ENCODE measurements around the gene CCDC187.
A peak's percentile ranks its signal among the peaks of the same experiment; 100 is the strongest.

- TF ChIP-seq CTCF (IDR thresholded peaks at IDR 0.05), result peak; percentile 44 to 71 (median 56)
- peak in 1 of 2 donors; percentile 16 for TF ChIP-seq POLR2AphosphoS5 (IDR thresholded peaks at IDR 0.05)
- TF ChIP-seq POLR2A (IDR thresholded peaks at IDR 0.05), result no peak
Observed at GRCh38 chr9:136345281-136346156, 41.6 kb upstream of the CCDC187 start.

All from upper lobe of left lung (tissue), 4 donors.